Measurements from ENCODE around the gene HDDC2.
"Not testable (repeated sequence)": the region's sequence is repeated elsewhere in the genome, so short reads cannot be mapped to it uniquely, and the experiment has no call there.

HDDC2 gene

GRCh38 chr6:125304970-125305660, 3.3 kb upstream of the HDDC2 start:
- DNase-seq: no peak

GRCh38 chr6:125303512-125303854, 1.7 kb upstream of the HDDC2 start:
- no peak for DNase-seq

GRCh38 chr6:125302840-125303511, 1.2 kb upstream of the HDDC2 start:
- DNase-seq: peak in 1 of 2 donors; percentile 30

GRCh38 chr6:125300992-125301434, 754 bp downstream of the HDDC2 start:
- DNase-seq: no peak

GRCh38 chr6:125299257-125299656, 2.5 kb downstream of the HDDC2 start:
- DNase-seq: peak in 1 of 2 donors; percentile 22

- DNase-seq: no peak
Observed at GRCh38 chr6:125296471-125296870, 5.3 kb downstream of the HDDC2 start.

- DNase-seq: no peak
Observed at GRCh38 chr6:125294925-125295324, 6.8 kb downstream of the HDDC2 start.

- no peak for DNase-seq
Observed at GRCh38 chr6:125294036-125294435, 7.7 kb downstream of the HDDC2 start.

GRCh38 chr6:125293587-125293986, 8.2 kb downstream of the HDDC2 start:
- DNase-seq: no peak

- no peak for DNase-seq
Observed at GRCh38 chr6:125287718-125288117, 14.0 kb downstream of the HDDC2 start.

GRCh38 chr6:125285936-125286335, 15.8 kb downstream of the HDDC2 start:
- no peak for DNase-seq

- DNase-seq: no peak
Observed at GRCh38 chr6:125285353-125285752, 16.4 kb downstream of the HDDC2 start.

- DNase-seq: not testable (repeated sequence)
Observed at GRCh38 chr6:125282470-125282869, 19.3 kb downstream of the HDDC2 start.

- not testable (repeated sequence) for DNase-seq
Observed at GRCh38 chr6:125280370-125281035, 21.3 kb downstream of the HDDC2 start.

GRCh38 chr6:125279961-125280360, 21.8 kb downstream of the HDDC2 start:
- DNase-seq: no peak

GRCh38 chr6:125277838-125278237, 23.9 kb downstream of the HDDC2 start:
- no peak for DNase-seq

- DNase-seq: no peak
Observed at GRCh38 chr6:125275779-125276178, 26.0 kb downstream of the HDDC2 start.

GRCh38 chr6:125274935-125275334, 26.8 kb downstream of the HDDC2 start:
- DNase-seq: no peak

- no peak for DNase-seq
Observed at GRCh38 chr6:125273965-125274364, 27.8 kb downstream of the HDDC2 start.

GRCh38 chr6:125273251-125273650, 28.5 kb downstream of the HDDC2 start:
- no peak for DNase-seq

GRCh38 chr6:125271486-125272159, 30.1 kb downstream of the HDDC2 start:
- no peak for DNase-seq

GRCh38 chr6:125270380-125270779, 31.4 kb downstream of the HDDC2 start:
- no peak for DNase-seq

GRCh38 chr6:125269328-125269985, 32.3 kb downstream of the HDDC2 start:
- DNase-seq: no peak

Data from CD4-positive, alpha-beta T cell treated with Interleukin-1 beta for 1 hour (primary cell).